Ishikawa (cell line): ENCODE results near the gene TEX13D.

ENCODE experiments used
- CEBPB ChIP-seq: IDR thresholded peaks from 2 replicates; pipeline ENCODE4 v1.6.1; 2012
- EGR1 ChIP-seq: IDR thresholded peaks from 2 replicates; pipeline ENCODE4 v1.6.1; 2012
- EP300 ChIP-seq: IDR thresholded peaks from 2 replicates; pipeline ENCODE4 v1.6.1; 2012; ENCODE audit warnings: borderline replicate concordance
- FOXM1 ChIP-seq: IDR thresholded peaks from 2 replicates; pipeline ENCODE4 v1.6.1; 2012; ENCODE audit warnings: low read depth, borderline replicate concordance
- NFIC ChIP-seq: IDR thresholded peaks from 2 replicates; pipeline ENCODE4 v1.6.1; 2012
- RAD21 ChIP-seq: IDR thresholded peaks from 2 replicates; pipeline ENCODE4 v1.6.1; 2012; ENCODE audit warnings: low read depth
- TAF1 ChIP-seq: IDR thresholded peaks from 2 replicates; pipeline ENCODE4 v1.6.1; 2012; ENCODE audit warnings: low read depth, mild to moderate bottlenecking
- TCF12 ChIP-seq: IDR thresholded peaks from 2 replicates; pipeline ENCODE4 v1.6.1; 2012; ENCODE audit warnings: low read depth
- TEAD4 ChIP-seq: IDR thresholded peaks from 2 replicates; pipeline ENCODE4 v1.6.1; 2012
- YY1 ChIP-seq: IDR thresholded peaks from 2 replicates; pipeline ENCODE4 v1.6.1; 2012; ENCODE audit warnings: low read depth
- ZBTB7A ChIP-seq: IDR thresholded peaks from 2 replicates; pipeline ENCODE4 v1.6.1; 2012; ENCODE audit warnings: low read depth
- TF ChIP-seq, protein P1 (sequence below): IDR thresholded peaks from 2 replicates; pipeline ENCODE4 v1.6.1; 2012; ENCODE audit warnings: low read depth, mild to moderate bottlenecking
- TF ChIP-seq, protein P2 (sequence below): IDR thresholded peaks from 2 replicates; pipeline ENCODE4 v1.6.1; 2012
- TF ChIP-seq, protein P3 (sequence below): IDR thresholded peaks from 2 replicates; pipeline ENCODE4 v1.6.1; 2012

The TEX13D gene

DNA sequence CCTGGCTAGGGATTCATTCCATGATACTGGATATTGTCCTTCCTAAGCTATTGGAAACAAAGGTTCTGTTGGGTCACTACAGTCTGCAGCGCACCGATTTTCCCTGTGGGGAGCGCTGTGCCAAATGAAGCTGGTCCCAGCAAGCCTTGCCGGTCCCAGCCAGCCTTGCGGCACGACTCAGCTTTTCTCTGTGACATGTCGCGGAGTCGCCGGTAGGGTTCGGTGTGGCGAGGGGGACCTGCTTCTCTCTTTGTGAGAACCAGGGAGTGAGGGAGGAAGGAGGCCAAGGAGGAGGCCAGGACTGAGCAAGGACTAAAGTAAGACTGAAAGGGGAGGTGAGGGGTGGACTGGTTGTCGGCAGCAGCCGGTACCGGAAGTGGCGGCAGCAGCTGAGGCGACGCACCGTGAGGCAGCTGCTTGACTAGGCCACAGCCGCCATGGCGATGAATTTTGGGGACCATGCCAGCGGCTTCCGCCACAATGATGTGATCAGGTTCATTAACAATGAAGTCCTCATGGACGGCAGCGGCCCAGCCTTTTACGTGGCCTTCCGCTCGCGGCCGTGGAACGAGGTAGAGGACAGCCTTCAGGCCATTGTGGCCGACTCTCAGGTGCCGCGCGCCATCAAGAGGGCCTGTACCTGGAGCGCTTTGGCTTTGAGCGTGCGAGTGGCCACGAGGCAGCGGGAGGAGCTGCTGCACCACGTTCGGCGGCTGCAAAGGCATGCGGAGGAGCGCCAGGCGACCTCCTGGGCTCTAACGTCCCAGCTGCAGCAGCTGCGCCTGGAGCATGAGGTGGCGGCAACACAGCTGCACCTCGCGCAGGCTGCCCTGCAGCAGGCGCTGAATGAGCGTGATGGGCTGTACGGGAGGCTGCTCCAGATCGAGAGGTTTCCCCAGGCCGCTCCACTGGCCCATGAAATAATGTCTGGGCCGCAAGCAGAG lies at the start of gene TEX13D:
Gene TEX13D, plus strand, starts transcription at position 180 of the 944 bp plus-strand sequence. Its CDS starts 258 bp downstream, at position 438.
- TF ChIP-seq, protein P1, sequence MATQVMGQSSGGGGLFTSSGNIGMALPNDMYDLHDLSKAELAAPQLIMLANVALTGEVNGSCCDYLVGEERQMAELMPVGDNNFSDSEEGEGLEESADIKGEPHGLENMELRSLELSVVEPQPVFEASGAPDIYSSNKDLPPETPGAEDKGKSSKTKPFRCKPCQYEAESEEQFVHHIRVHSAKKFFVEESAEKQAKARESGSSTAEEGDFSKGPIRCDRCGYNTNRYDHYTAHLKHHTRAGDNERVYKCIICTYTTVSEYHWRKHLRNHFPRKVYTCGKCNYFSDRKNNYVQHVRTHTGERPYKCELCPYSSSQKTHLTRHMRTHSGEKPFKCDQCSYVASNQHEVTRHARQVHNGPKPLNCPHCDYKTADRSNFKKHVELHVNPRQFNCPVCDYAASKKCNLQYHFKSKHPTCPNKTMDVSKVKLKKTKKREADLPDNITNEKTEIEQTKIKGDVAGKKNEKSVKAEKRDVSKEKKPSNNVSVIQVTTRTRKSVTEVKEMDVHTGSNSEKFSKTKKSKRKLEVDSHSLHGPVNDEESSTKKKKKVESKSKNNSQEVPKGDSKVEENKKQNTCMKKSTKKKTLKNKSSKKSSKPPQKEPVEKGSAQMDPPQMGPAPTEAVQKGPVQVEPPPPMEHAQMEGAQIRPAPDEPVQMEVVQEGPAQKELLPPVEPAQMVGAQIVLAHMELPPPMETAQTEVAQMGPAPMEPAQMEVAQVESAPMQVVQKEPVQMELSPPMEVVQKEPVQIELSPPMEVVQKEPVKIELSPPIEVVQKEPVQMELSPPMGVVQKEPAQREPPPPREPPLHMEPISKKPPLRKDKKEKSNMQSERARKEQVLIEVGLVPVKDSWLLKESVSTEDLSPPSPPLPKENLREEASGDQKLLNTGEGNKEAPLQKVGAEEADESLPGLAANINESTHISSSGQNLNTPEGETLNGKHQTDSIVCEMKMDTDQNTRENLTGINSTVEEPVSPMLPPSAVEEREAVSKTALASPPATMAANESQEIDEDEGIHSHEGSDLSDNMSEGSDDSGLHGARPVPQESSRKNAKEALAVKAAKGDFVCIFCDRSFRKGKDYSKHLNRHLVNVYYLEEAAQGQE, result no peak
- TF ChIP-seq, protein P2, sequence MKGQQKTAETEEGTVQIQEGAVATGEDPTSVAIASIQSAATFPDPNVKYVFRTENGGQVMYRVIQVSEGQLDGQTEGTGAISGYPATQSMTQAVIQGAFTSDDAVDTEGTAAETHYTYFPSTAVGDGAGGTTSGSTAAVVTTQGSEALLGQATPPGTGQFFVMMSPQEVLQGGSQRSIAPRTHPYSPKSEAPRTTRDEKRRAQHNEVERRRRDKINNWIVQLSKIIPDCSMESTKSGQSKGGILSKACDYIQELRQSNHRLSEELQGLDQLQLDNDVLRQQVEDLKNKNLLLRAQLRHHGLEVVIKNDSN, result no peak

DNA sequence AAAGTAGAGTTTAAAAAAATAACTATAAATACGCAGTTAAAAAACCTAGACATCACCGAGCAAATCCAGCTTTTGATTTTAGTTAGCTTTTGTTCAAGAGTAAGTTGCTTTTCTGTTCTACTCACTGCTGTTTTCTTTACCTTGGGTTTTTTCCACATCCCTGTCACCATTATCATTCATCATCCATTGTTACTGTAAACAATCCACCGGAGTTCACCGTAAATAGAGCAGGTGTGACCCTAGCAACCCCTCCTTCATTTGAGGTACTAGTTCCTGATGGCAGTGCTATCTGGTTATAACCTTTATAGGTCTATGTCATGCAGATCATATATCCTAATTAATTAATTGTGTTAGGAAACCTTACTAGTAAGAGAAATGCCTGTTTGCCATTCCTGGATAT lies 43.0 kb upstream of the TEX13D start:
- TF ChIP-seq TEAD4, result no peak

DNA sequence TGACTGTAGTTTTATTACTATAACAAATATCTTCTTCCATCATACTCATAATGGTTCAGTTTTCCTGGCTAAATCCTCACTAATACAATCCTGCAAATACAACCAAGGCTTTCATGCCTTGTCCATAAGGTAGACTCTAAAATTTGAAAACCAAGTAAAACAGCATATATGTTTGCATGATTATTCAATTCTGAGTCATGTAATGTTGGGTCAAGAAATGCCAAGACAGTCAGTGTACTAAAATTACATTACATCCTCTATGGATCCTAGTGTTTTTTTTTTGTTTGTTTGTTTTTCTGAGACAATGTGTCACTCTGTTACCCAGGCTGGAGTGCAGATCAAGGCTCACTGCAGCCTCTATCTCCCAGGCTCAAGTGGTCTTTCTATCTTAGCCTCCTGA lies 38.6 kb upstream of the TEX13D start:
- no peak for TF ChIP-seq CEBPB

DNA sequence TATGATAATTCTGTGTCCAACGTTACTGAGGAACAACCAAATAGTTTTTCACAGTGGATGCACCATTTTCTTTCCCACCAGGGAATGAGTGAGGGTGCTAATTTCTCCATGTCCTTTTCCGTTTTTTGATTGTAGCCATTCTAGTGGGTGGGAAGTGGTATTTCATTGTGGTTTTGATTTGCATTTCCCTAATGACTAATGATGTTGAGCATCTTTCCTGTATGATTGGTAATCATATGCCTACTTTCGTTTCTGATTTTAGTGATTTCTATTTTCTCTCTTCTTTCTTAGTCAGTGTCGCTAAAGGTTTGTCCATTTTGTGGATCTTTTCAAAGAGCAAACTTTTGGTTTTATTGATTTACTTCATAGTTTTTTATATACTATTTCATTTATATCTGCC lies 32.1 kb upstream of the TEX13D start:
- TF ChIP-seq, protein P1, result no peak

DNA sequence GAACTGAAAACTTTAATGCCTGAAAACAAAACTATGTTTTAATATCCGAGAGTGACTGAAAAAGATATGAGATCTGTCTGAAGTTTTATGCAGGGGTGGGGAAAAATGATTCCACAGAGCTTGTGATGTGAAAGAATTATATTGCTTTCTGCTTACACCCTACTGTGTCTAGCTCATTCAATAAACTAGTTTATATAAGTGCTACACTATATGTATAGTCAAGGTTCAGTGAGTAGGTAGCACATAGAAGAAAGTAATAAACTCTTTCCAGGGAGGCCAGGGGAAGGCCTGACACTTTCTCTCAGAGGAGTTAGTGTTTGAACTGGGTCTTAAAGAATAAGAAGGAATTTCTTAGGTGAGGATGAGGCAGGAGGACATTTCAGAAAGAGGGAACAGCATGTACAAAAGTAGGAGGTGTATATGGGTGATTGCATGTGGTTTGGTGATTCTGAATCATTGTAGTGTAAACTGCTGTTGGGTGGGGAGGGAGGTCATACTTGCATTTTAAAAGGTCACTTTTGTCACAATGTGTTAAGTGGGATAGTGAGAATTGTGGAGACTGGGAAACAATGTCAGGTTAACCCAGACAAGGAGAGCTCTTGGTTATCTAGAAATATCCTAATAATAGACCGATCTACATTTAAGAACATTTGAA lies 25.1 kb upstream of the TEX13D start:
- TF ChIP-seq ZBTB7A (no peak), TAF1 (no peak), EGR1 (no peak), TEAD4 (no peak), NFIC (no peak), YY1 (no peak), FOXM1 (no peak), EP300 (no peak), RAD21 (no peak), CEBPB (no peak), TCF12 (no peak)
- TF ChIP-seq, protein P2, result no peak
- TF ChIP-seq, protein P1, result no peak

DNA sequence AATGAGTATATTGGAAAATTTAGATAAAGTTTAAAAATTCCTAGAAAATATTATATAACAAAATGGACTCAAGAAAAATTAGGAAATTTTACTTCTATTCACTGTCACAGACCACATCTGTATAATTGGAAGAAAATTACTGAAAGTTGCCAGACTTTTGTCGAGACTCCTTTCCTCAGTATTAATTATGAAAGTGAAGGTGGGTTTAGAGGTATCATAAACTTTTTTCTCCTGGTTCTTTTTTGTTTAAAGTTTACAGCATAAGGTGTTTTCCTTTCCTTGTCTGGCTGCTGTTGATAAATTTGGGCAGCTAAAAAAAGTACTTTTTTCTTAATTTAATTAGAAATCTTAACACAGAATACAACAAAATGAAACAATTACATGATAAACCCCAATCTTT lies 6.7 kb upstream of the TEX13D start:
- TF ChIP-seq RAD21 (no peak), CEBPB (no peak), TEAD4 (no peak)
- TF ChIP-seq, protein P3, sequence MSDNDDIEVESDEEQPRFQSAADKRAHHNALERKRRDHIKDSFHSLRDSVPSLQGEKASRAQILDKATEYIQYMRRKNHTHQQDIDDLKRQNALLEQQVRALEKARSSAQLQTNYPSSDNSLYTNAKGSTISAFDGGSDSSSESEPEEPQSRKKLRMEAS, result no peak
